22Rv1 (cell line): ENCODE data around the gene MRPS24.

Experiments used
- ZFX ChIP-seq: fragments of 450-650 bp; IDR thresholded peaks from 2 replicates; pipeline ENCODE4 v1.6.1; 2017; ENCODE audit warnings: antibody characterized with exemption, borderline replicate concordance
- TF ChIP-seq, protein P1 (sequence below): fragments of 450-650 bp; IDR thresholded peaks from 2 replicates; pipeline ENCODE4 v1.5.1; 2017; ENCODE audit warnings: mild to moderate bottlenecking

DNA sequence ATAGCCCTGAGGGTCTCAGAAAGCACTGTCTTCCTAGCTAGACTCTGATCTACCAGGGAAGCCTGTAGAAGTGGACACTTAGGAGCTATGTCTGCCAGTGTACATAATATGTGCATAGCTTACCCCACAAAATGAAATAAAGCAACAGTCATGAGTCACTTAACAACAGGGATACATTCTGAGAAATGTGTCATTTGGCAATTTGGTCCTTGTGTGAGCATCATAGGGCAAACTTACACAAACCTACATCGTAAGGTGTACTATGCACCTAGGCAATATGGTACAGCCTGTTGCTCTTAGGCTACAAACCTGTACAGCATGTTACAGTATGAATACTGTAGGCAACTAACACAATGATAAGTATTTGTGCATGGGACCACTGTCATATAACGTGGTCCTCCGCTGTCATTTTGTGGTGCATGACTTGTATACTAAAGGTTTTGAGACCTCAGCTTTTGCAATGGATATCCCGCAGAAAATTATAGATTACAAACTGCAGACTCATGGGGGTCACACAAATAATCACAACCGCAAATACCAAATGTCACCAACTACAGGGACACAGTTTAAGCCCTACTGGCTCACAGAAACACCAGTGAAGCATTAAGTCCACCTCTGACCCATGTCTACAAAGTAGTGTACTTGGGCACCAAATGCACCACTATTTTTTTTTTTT is 35.4 kb upstream of the MRPS24 start:
- TF ChIP-seq, protein P1, sequence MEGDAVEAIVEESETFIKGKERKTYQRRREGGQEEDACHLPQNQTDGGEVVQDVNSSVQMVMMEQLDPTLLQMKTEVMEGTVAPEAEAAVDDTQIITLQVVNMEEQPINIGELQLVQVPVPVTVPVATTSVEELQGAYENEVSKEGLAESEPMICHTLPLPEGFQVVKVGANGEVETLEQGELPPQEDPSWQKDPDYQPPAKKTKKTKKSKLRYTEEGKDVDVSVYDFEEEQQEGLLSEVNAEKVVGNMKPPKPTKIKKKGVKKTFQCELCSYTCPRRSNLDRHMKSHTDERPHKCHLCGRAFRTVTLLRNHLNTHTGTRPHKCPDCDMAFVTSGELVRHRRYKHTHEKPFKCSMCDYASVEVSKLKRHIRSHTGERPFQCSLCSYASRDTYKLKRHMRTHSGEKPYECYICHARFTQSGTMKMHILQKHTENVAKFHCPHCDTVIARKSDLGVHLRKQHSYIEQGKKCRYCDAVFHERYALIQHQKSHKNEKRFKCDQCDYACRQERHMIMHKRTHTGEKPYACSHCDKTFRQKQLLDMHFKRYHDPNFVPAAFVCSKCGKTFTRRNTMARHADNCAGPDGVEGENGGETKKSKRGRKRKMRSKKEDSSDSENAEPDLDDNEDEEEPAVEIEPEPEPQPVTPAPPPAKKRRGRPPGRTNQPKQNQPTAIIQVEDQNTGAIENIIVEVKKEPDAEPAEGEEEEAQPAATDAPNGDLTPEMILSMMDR, result no peak
- TF ChIP-seq ZFX, result no peak
